Natural killer cell treated with Interleukin-12 subunit alpha and Interleukin-12 subunit beta and Interleukin-15 and Interleukin-18, amount 100 ng/mL, for 72 hours (primary cell): Measurements from ENCODE around the gene ZNF608. TPM values are rescaled to one million over a fixed set of nuclear protein-coding genes. Genes with fewer than 3 reads are reported as not detected.

Source experiments
- ATAC-seq, 2 donors: fragments of 150-1000 bp; cut with Tn5 transposase in 1 of 2; sonication (Bioruptor Pico), chemical (Tn5 transposase) in 1 of 2; 2 replicates each; pipeline ENCODE4 v1.10.0; 2021
- DNase-seq: peaks from one replicate; pipeline ENCODE4 v3.0.0; 2022; ENCODE audit warnings: low spot score
- H3K27ac Mint-ChIP-seq, 2 donors: 1 replicate in 1 of 2; 2 replicates in 1 of 2; pipeline ENCODE4 v1.8.0; 2022; ENCODE audit warnings: mixed read lengths in 2 of 2, mild to moderate bottlenecking in 1 of 2, moderate library complexity in 1 of 2
- H3K27me3 Mint-ChIP-seq, 2 donors: 1 replicate in 1 of 2; 2 replicates in 1 of 2; pipeline ENCODE4 v1.8.0; 2022; ENCODE audit warnings: mixed read lengths in 2 of 2
- H3K36me3 Mint-ChIP-seq: one replicate; pipeline ENCODE4 v1.8.0; 2022; ENCODE audit warnings: mixed read lengths
- H3K4me1 Mint-ChIP-seq, 2 donors: 1 replicate in 1 of 2; 2 replicates in 1 of 2; pipeline ENCODE4 v1.8.0; 2022; ENCODE audit warnings: low read depth in 2 of 2, mixed read lengths in 2 of 2, mild to moderate bottlenecking in 1 of 2
- H3K4me3 Mint-ChIP-seq: one replicate; pipeline ENCODE4 v1.8.0; 2022; ENCODE audit warnings: mixed read lengths
- H3K9me3 Mint-ChIP-seq: 2 replicates; pipeline ENCODE4 v1.8.0; 2022; ENCODE audit warnings: mixed read lengths
- total RNA-seq, 2 donors: library from RNA; stranded (reverse); gene quantifications; one replicate each; pipeline ENCODE4 v1.2.3, GENCODE V29; 2022

Gene ZNF608
- total RNA-seq, 2 donors from 2014 or later = 0.47 to 0.59 TPM

DNA sequence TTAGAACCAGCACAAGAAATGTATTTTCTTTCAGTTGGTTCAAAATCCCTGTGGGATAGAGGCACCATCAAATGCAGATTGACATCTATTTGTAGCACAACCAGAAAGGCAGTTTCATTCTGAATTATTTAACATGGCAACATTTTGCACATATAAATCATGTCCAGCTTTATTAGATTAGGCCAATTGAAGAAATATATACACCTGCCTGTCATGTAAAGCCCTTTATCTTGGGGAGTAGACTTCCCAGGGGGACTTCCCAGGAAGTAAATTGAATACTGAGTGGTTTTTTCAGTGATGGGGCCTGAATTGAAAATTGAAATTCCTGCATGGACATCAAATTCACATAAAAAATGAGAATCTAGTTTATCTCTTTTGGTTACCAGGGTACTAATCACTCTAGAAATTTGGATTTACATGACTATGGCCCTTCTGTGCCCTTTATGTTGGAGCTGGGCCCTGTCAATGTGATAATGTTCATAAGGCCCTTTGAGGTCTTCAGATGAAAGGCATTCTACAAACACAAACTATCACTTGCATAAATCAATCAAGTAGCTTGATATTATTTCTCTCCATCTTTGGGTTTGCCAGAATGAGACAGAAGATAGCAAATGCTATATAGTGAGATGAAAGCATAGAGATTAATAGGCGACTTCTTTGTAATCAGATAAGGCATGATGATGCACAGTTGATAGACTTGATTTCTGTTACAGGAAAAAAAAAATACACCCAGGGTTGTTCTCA, 26.2 kb upstream of the ZNF608 start:
- H3K27ac Mint-ChIP-seq = no peak overlapping the region
- no peak overlapping the region for H3K4me3 Mint-ChIP-seq
- ATAC-seq = no peak

DNA sequence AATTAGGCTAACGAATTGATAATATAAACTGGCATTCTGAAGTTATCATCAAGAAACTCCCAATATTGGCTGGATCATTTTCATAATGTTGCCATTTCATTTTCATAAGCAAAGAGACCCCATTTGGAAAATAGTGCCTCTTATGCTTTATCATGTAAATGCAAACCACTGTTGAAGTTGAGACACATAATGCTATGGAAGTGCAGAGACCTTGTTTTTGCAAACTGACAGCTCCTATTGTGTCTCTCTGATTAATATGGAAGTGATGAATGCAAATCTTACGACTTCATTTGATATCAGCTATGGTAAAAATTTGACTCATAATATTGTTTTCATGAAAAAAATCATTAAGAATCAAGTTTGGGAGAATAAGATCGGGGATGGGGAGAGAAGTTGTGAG, 25.3 kb upstream of the ZNF608 start:
- Mint-ChIP-seq H3K36me3 (no peaks in the 10 kb centered on the region), H3K27me3 (no peaks in the 10 kb centered on the region), H3K4me1 (no peaks in the 10 kb centered on the region), H3K4me3 (no peak overlapping the region), H3K9me3 (no peaks in the 10 kb centered on the region), H3K27ac (no peak overlapping the region)
- DNase-seq = no peak
- no peak for ATAC-seq

More for the DNA sequence above, 26.2 kb upstream of the ZNF608 start:
- H3K4me1 Mint-ChIP-seq = no peaks in the 10 kb centered on the region
- H3K36me3 Mint-ChIP-seq = no peaks in the 10 kb centered on the region
- H3K27me3 Mint-ChIP-seq = no peaks in the 10 kb centered on the region
- DNase-seq = no peak
- H3K9me3 Mint-ChIP-seq = no peaks in the 10 kb centered on the region

DNA sequence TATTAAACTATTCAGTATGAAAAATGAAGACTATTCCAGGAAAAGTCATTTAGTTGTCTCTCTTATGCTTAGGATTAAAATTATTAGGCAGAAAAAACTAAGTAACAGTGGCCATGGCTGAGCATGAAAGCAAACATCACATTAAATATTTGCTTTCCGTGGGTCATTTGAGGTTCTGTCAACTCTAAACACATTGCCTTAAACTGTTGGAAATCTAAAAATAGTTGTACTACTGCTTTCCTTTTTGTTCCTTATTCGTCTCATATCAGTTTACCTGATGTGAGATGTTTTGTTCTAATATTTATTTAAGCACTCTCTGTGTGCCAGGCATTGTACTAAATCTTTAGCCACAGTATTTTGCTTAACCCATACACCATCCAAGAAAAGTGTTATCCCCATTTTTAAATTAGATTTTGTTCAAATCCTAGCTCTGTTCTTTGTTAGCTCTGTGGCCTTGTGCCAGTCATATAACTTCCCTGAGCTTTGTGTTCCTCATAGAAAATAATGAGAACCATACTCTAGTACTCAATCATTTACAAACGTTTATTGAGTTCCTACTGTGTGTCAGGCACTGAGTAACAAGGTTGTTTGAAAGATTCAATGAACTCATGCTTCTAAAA, 18.7 kb upstream of the ZNF608 start:
- peaks cover 0 to 3% of the 10 kb centered on the region in 2 donors for H3K27me3 Mint-ChIP-seq

DNA sequence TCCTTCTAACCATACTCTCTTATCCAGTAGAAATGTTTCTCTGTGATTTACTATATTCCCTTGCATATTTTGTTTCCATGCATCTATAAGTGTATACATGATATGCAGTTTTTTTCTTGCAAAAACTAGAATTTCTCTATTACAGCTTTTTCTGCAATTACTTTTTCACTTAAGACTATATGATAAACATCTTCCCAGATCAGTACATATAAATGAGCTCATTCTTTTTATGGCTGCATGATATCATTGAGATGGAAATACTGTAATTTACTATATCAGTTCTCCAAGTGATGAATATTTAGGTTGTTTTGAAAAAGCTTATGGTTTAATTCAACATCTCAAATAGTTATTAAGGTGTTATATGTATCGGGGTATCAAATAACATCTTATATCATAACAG, 18.1 kb upstream of the ZNF608 start:
- no peak overlapping the region for H3K4me3 Mint-ChIP-seq
- ATAC-seq (no peak), DNase-seq (no peak)
- no peaks in the 10 kb centered on the region for H3K4me1 Mint-ChIP-seq
- peaks cover 0 to 3% of the 10 kb centered on the region in 2 donors for H3K27me3 Mint-ChIP-seq
- H3K27ac Mint-ChIP-seq = no peak overlapping the region
- H3K9me3 Mint-ChIP-seq = no peaks in the 10 kb centered on the region
- no peaks in the 10 kb centered on the region for H3K36me3 Mint-ChIP-seq

More for the DNA sequence above, 18.7 kb upstream of the ZNF608 start:
- no peaks in the 10 kb centered on the region for H3K4me1 Mint-ChIP-seq
- no peak for DNase-seq
- ATAC-seq = no peak
- H3K27ac Mint-ChIP-seq = no peak overlapping the region
- no peaks in the 10 kb centered on the region for H3K36me3 Mint-ChIP-seq
- H3K4me3 Mint-ChIP-seq = no peak overlapping the region
- no peaks in the 10 kb centered on the region for H3K9me3 Mint-ChIP-seq

DNA sequence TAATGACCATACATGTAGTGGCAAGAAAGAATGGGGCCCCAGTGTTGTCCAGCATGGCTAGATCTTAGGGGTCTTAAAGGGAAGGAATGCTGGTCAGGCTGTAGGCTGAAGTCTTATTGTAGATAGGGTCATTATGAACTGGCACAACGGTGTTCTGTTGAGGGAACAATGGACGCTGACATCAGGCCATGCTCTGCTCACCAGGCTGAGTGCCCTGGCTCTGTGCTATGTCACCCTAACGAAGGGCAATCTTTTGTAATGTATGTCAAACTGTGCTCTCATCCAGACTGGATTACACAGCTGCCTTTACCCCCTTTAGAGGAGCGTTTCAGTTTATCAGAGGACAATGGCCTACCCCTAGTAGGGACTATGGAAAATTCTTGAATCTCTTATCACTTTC, 14.6 kb upstream of the ZNF608 start:
- no peaks in the 10 kb centered on the region for H3K36me3 Mint-ChIP-seq
- no peaks in the 10 kb centered on the region for H3K4me1 Mint-ChIP-seq

DNA sequence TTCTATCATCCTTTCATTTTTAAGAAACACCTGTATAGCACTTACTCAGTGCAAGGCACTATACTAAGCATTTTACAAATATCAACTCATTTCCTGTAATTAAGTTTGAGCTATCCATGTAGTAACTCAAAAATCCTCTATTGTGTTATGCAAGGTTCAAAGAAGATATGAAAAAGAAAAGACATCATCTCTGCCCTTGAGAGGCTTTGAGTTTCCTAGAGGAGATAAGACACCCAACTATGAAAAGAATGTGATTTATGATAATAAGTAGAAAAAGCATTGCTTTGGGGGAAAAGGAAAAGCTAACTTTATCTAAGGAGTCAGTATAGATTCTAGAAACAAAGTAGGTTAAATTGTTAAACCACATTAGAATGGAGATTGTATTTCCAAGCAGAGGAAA, 14.2 kb upstream of the ZNF608 start:
- Mint-ChIP-seq H3K4me1 (no peaks in the 10 kb centered on the region), H3K9me3 (no peaks in the 10 kb centered on the region), H3K36me3 (no peaks in the 10 kb centered on the region), H3K27ac (no peak overlapping the region), H3K4me3 (no peak overlapping the region), H3K27me3 (peaks cover 0 to 3% of the 10 kb centered on the region in 2 donors)
- ATAC-seq = no peak
- DNase-seq = no peak

More for the DNA sequence above, 14.6 kb upstream of the ZNF608 start:
- H3K27ac Mint-ChIP-seq = no peak overlapping the region
- H3K27me3 Mint-ChIP-seq = peaks cover 0 to 3% of the 10 kb centered on the region in 2 donors
- H3K4me3 Mint-ChIP-seq = no peak overlapping the region
- H3K9me3 Mint-ChIP-seq = no peaks in the 10 kb centered on the region
- ATAC-seq (no peak), DNase-seq (no peak)

DNA sequence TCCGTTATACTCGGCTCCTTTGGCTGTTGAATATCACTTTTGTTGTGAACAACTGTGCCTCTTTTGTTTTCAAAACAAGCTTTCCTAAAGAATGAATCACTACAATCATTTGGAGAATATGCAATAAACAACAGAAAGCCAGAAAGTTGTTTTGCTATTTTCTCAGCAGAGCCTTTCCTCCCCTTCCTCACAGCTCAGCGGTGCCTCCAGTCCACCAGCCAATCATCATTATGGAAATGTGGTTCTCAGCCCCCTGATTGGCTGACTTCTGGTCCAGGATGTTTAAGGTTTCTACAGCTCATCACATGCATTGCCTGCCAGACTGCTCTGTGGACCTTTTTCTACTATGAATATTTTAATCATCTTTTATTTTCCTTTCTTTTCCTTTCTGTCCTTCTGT, 9.1 kb upstream of the ZNF608 start:
- no peak overlapping the region for H3K27ac Mint-ChIP-seq
- H3K4me3 Mint-ChIP-seq = no peak overlapping the region
- no peaks in the 10 kb centered on the region for H3K4me1 Mint-ChIP-seq
- DNase-seq (no peak), ATAC-seq (no peak)
- H3K9me3 Mint-ChIP-seq = no peaks in the 10 kb centered on the region
- H3K27me3 Mint-ChIP-seq = peaks cover 12 to 20% of the 10 kb centered on the region in 2 donors
- H3K36me3 Mint-ChIP-seq = peaks cover 4% of the 10 kb centered on the region

DNA sequence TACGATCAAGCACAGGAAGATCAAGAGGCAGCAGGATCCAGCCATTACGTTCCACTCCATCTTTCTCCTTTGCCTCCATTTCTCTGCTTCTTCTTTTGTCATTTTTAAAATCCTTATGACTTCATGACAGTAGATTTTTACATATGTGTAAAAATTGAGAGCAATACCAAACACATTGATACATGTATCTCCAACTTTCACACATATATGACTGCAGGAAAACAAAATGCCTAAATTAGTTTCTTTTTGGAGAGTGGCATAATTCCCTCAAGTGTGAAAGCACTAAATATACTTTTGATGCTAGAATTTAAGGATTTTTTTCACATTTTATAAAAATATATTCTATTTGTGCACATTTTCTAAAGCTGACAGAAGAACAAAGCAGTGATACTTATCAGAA, 8.6 kb upstream of the ZNF608 start:
- Mint-ChIP-seq H3K9me3 (no peaks in the 10 kb centered on the region), H3K36me3 (peaks cover 4% of the 10 kb centered on the region), H3K27me3 (peaks cover 12 to 20% of the 10 kb centered on the region in 2 donors), H3K4me3 (no peak overlapping the region), H3K4me1 (no peaks in the 10 kb centered on the region), H3K27ac (no peak overlapping the region)
- ATAC-seq (no peak), DNase-seq (no peak)

DNA sequence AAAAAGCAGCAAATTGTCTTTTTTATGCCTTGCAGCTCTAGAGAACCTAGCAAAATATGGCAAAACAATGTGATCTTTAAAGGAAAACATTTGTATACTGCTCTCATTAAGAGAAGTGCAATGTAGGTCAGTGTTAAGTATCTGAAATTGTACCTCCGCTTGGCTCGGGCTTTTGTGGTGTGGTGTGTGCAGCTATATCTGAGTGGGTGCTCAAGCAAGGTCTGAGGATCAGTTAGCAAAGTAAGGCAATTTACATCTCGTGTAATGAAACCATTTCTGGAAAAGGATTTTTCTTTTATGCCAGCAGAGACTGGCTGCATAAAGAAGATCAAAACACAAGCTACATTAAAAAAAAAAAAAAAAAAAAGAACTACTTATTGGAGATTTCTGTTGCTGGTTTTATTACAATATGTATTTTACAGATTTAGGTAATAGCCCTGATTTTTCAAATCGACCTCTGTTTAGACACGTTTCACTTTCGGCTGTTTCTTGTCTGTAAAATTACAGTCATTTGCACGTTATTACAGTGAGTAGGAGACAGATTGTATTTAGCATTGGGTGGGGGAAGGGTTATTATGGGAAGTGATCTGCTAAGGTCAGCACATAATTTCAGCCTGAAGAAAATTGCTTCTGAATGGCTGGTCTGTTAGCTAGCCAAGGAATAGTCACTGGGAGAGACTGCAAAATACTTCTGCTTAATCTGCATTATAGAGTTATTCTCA, 7.9 kb upstream of the ZNF608 start:
- ATAC-seq (no peak), DNase-seq (no peak)
- Mint-ChIP-seq H3K9me3 (no peaks in the 10 kb centered on the region), H3K4me1 (peaks cover 0 to under 1% of the 10 kb centered on the region in 2 donors), H3K36me3 (peaks cover 4% of the 10 kb centered on the region), H3K27me3 (peaks cover 12 to 20% of the 10 kb centered on the region in 2 donors), H3K4me3 (no peak overlapping the region), H3K27ac (no peak overlapping the region)

DNA sequence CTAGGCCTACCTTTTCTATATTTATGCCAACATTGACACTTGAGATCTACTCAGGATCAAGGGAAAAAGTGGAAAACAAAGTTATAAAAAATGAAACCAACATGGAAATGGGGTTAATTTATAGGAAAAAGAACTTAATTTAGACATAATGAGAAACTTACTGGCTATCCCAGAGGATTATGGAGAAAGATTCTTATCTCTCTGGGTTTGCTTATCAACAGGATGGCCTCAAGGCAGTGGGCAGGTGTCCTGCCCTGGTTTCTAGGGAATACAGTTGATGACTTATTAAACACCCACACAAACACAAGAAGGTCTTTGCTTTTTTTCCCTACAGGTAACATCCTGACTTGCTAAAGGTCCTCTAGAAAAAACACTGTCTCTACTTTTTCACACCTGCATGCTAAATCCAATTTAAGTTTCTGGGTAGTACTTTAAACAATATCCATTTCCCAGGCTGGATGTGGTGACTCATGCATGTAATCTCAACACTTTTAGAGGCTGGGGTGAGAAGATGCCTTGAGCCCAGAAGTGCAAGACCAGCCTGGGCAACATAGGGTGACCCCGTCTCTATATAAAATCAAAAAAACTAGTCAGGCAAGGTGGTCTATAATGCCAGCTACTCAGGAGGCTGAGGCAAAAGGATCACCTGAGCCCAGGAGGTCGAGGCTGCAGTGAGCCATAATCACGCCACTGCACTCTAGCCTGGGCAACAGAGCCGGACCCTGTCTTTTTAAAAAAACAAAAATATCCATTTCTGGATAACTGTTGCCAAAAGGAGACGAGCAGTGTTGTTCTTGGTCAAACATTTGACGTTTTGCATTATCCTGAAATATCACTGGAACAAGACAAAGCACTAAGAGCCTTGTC, 6.6 kb upstream of the ZNF608 start:
- Mint-ChIP-seq H3K9me3 (no peaks in the 10 kb centered on the region), H3K4me1 (peaks cover 10 to 13% of the 10 kb centered on the region in 2 donors), H3K27me3 (peaks cover 20 to 28% of the 10 kb centered on the region in 2 donors), H3K4me3 (no peak overlapping the region), H3K36me3 (peaks cover 4% of the 10 kb centered on the region), H3K27ac (no peak overlapping the region)
- DNase-seq (no peak), ATAC-seq (no peak)

DNA sequence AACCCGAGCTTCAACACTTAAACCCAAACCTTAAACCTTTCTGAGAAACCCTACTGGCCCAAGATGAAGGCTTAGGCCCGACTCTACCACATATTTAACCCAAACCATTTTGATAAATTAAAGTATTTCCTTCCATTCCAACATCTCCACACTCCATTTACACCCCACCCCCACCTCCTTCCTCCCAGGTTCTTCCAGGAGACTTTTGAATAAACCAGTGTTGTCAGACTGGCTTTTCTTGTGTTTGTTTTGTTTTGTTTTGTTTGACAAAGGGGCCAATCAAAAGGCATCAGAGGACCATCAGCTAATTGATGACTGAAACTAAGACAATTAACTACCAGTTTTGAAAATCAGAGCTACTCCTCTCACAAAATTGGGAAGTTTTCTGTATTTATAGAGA, 4.6 kb upstream of the ZNF608 start:
- DNase-seq (no peak), ATAC-seq (no peak)
- no peaks in the 10 kb centered on the region for H3K9me3 Mint-ChIP-seq
- H3K4me3 Mint-ChIP-seq = no peak overlapping the region
- H3K27ac Mint-ChIP-seq = no peak overlapping the region
- peaks cover 35 to 41% of the 10 kb centered on the region in 2 donors for H3K27me3 Mint-ChIP-seq
- peaks cover 4% of the 10 kb centered on the region for H3K36me3 Mint-ChIP-seq
- H3K4me1 Mint-ChIP-seq = peaks cover 31 to 33% of the 10 kb centered on the region in 2 donors

DNA sequence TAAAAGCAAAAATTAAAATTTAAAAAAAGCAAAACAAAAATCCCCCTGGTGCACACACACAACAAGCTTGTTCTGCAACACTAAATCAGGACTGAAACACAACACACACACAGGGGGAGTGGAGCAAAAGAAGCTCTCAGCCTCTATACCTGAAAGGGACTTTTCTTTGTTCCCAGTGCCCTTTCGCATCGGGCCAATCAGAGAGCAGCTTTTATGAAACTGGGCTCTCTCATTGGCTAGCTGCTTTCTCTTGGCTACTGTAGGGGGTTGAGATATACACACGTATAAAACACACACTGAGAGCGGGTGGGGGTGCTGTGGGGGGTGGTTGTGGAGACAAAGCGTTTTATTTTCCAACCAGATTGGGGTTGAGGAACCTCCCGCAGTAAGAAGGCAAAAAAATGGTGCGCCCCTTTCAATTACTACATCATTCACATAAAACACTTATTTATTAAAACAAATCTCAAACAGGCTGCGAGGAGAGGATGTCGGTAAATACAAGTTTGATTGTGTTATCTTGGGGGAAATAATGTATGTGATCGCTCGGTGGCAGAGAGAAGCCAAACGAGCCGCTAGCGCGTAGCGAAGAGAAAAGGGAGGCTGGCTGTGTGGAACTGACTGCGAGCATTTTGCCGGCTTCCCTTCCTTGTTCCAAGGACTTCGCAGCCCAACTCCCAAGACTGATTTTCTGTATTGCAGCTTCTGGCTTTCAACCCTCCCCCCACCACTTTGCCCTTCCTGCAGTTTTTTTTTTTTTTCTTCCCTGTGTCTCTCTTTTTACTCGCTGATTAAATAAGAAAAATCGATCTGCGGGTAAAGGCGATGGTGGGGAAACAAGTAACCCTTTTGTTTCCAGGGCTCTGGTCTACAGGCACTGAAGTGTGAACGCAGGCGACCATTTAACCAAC, 2.5 kb upstream of the ZNF608 start:
- Mint-ChIP-seq H3K4me3 (peak overlapping the region; percentile 87), H3K27me3 (peaks cover 33 to 42% of the 10 kb centered on the region in 2 donors)

More for the DNA sequence above, 2.5 kb upstream of the ZNF608 start:
- ATAC-seq (peak; percentile 86 to 91), DNase-seq (peak; percentile 67)
- H3K4me1 Mint-ChIP-seq = peaks cover 35 to 36% of the 10 kb centered on the region in 2 donors
- no peaks in the 10 kb centered on the region for H3K9me3 Mint-ChIP-seq
- H3K36me3 Mint-ChIP-seq = peaks cover 4% of the 10 kb centered on the region
- peak overlapping the region; percentile 56 to 79 for H3K27ac Mint-ChIP-seq
